HCT116 (cell line): ENCODE data around the gene PROS1. TPM values are rescaled to one million over a fixed set of nuclear protein-coding genes. Genes with fewer than 3 reads are reported as not detected.
"Not testable (repeated sequence)": the region's sequence is repeated elsewhere in the genome, so short reads cannot be mapped to it uniquely, and the experiment has no call there.

Source experiments
- ATAC-seq: fragments of 200-7000 bp; cut with Tn5 transposase; 2 replicates; pipeline ENCODE4 v1.9.1; 2020; ENCODE audit warnings: mild to moderate bottlenecking, moderate library complexity
- BruUV-seq: library from RNA; stranded (reverse); fragments of 400-500 nt; replicated peaks from 2 replicates; lab custom pipeline; 2021; lab: Mats Ljungman, UMichigan
- CTCF ChIA-PET: fragments of 300-600 bp; sonication (Branson Sonifier 250); formaldehyde crosslinking; loops from one replicate; lab custom pipeline; 2021; ENCODE audit warnings: antibody characterized with exemption; lab: Charles Lee
- POLR2A ChIA-PET: fragments of 300-600, 350-600 bp; sonication (Branson Sonifier 250); formaldehyde crosslinking; loops from one replicate; lab custom pipeline; 2021; ENCODE audit warnings: antibody characterized with exemption; lab: Charles Lee
- RAD21 ChIA-PET, 2 experiments: fragments of 300-600 bp; sonication (Branson Sonifier 250); formaldehyde crosslinking; loops; one replicate each; lab custom pipeline; 2023; ENCODE audit warnings: low total read pairs in 2 of 2; ENCODE audit not compliant: uncharacterized antibody in 2 of 2, unreplicated experiment in 2 of 2, low non-redundant PET in 1 of 2; lab: Charles Lee
- DNase-seq: peaks from one replicate; pipeline ENCODE4 v3.0.0-alpha.2; 2010; ENCODE audit warnings: low read depth, low spot score
- H2AFZ ChIP-seq: fragments of 200-600 bp; shearing (Covaris generic), sonication (generic); 2 replicates; pipeline ENCODE4 v1.6.1; 2017; ENCODE audit warnings: low read depth, mixed run types, mixed read lengths, antibody characterized with exemption, low read length; ENCODE audit not compliant: poor library complexity, severe bottlenecking
- H3K27ac ChIP-seq: 2 replicates; pipeline ENCODE4 v1.5.1; 2012; ENCODE audit warnings: low read depth, low read length
- H3K27me3 ChIP-seq: fragments of 200-600 bp; sonication (generic); 2 replicates; pipeline ENCODE4 v1.6.1; 2016; ENCODE audit warnings: mixed run types, low read length, mixed read lengths; ENCODE audit not compliant: insufficient read depth
- H3K36me3 ChIP-seq, 2 experiments: fragments of 200-500 bp in 1 of 2; fragments of 200-600 bp in 1 of 2; sonication (Bioruptor generic) in 1 of 2; sonication (generic) in 1 of 2; 2 replicates each; pipeline versions ENCODE4 v1.5.1 to v1.6.1; 2014 to 2016; ENCODE audit warnings: low read length in 2 of 2, inconsistent platforms in 1 of 2, mixed read lengths in 1 of 2, mixed run types in 1 of 2; ENCODE audit not compliant: insufficient read depth in 2 of 2, control insufficient read depth in 1 of 2
- H3K4me1 ChIP-seq, 2 experiments: fragments of 200-600 bp in 1 of 2; sonication (generic) in 1 of 2; 2 replicates each; pipeline versions ENCODE4 v1.5.1 to v1.6.1; 2012 to 2017; ENCODE audit warnings: low read length in 2 of 2, inconsistent platforms in 1 of 2, mild to moderate bottlenecking in 1 of 2, mixed read lengths in 1 of 2, mixed run types in 1 of 2, moderate library complexity in 1 of 2; ENCODE audit not compliant: insufficient read depth in 2 of 2, control insufficient read depth in 1 of 2
- H3K4me2 ChIP-seq: fragments of 200-600 bp; sonication (generic); 2 replicates; pipeline ENCODE4 v1.6.1; 2017; ENCODE audit warnings: mixed run types, low read length, mixed read lengths
- H3K4me3 ChIP-seq, 2 experiments: fragments of 200-600 bp in 1 of 2; sonication (generic) in 1 of 2; replicated peaks in 1 of 2; 2 replicates each; pipeline ENCODE4 v1.5.1; 2011 to 2016; ENCODE audit warnings: low read length in 2 of 2, control low read depth in 1 of 2, low read depth in 1 of 2, mild to moderate bottlenecking in 1 of 2, mixed read lengths in 1 of 2, mixed run types in 1 of 2
- H3K79me2 ChIP-seq: fragments of 200-600 bp; sonication (generic); 2 replicates; pipeline ENCODE4 v1.6.1; 2017; ENCODE audit warnings: mild to moderate bottlenecking, mixed run types, low read length, moderate library complexity, mixed read lengths; ENCODE audit not compliant: insufficient read depth
- H3K9ac ChIP-seq: fragments of 200-600 bp; sonication (generic); 2 replicates; pipeline ENCODE4 v1.6.1; 2016; ENCODE audit warnings: low read length, mixed read lengths
- H3K9me2 ChIP-seq: fragments of 200-600 bp; sonication (generic), shearing (Covaris generic); 2 replicates; pipeline ENCODE4 v1.6.1; 2017; ENCODE audit warnings: mixed run types, mild to moderate bottlenecking, moderate library complexity; ENCODE audit not compliant: insufficient read depth
- H3K9me3 ChIP-seq, 2 experiments: fragments of 200-500 bp in 1 of 2; fragments of 200-600 bp in 1 of 2; sonication (Bioruptor generic) in 1 of 2; sonication (generic) in 1 of 2; 2 replicates each; pipeline ENCODE4 v1.6.1; 2014 to 2017; ENCODE audit warnings: low read length in 2 of 2, mixed read lengths in 2 of 2, inconsistent platforms in 1 of 2, low read depth in 1 of 2, mild to moderate bottlenecking in 1 of 2, mixed run types in 1 of 2, moderate library complexity in 1 of 2; ENCODE audit not compliant: control insufficient read depth in 1 of 2, insufficient read depth in 1 of 2
- H4K20me1 ChIP-seq: fragments of 200-600 bp; sonication (generic), shearing (Covaris generic); 2 replicates; pipeline ENCODE4 v1.6.1; 2017; ENCODE audit warnings: mixed run types, mild to moderate bottlenecking, moderate library complexity; ENCODE audit not compliant: insufficient read depth
- CBX3 ChIP-seq: IDR thresholded peaks from 2 replicates; pipeline ENCODE4 v1.6.1; 2012; ENCODE audit warnings: low read depth
- CEBPB ChIP-seq: IDR thresholded peaks from 2 replicates; pipeline ENCODE4 v1.6.1; 2012; ENCODE audit warnings: low read depth
- ELF1 ChIP-seq: IDR thresholded peaks from 2 replicates; pipeline ENCODE4 v1.6.1; 2012; ENCODE audit warnings: low read depth, borderline replicate concordance
- YY1 ChIP-seq: IDR thresholded peaks from 2 replicates; pipeline ENCODE4 v1.6.1; 2011; ENCODE audit warnings: low read length, low read depth, moderate library complexity, mild to moderate bottlenecking; ENCODE audit not compliant: insufficient replicate concordance; ENCODE audit errors: extremely low read depth
- intact Hi-C: fragments of 100-400 bp; cut with micrococcal nuclease; formaldehyde crosslinking; loops from 2 replicates; pipeline ENCODE4 v1.10.0; 2022
- total RNA-seq: library from RNA; stranded (reverse); gene quantifications from one replicate; pipeline ENCODE4 v1.2.1, GENCODE V29; 2021; ENCODE audit not compliant: unreplicated experiment
- TF ChIP-seq, protein P1 (sequence below): IDR thresholded peaks from 2 replicates; pipeline ENCODE4 v1.6.1; 2012; ENCODE audit warnings: low read depth

Gene PROS1
- total RNA-seq, 1 experiment from 2014 or later: 9.6 TPM

DNA sequence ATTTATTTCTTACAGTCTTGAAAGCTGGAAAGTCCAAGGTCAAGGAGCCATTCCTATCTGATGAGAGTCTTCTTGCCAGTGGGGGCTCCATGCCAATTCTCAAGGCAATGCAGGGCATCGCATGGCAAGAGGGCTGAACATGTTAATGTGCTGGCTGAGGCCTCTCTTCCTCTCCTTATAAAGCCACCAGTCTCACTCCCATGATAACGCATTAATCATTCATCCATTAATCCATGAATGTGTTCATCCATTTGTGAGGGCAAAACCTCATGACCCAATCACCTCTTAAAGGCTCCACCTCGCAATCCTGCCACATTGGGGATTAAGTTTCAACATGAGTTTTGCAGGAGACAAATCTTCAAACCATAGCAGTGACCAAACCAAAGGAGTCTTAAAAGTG, 118.3 kb downstream of the PROS1 start (continued):
- TF ChIP-seq CEBPB (no peak), YY1 (no peak), ELF1 (no peak), CBX3 (no peak)
- TF ChIP-seq, protein P1, sequence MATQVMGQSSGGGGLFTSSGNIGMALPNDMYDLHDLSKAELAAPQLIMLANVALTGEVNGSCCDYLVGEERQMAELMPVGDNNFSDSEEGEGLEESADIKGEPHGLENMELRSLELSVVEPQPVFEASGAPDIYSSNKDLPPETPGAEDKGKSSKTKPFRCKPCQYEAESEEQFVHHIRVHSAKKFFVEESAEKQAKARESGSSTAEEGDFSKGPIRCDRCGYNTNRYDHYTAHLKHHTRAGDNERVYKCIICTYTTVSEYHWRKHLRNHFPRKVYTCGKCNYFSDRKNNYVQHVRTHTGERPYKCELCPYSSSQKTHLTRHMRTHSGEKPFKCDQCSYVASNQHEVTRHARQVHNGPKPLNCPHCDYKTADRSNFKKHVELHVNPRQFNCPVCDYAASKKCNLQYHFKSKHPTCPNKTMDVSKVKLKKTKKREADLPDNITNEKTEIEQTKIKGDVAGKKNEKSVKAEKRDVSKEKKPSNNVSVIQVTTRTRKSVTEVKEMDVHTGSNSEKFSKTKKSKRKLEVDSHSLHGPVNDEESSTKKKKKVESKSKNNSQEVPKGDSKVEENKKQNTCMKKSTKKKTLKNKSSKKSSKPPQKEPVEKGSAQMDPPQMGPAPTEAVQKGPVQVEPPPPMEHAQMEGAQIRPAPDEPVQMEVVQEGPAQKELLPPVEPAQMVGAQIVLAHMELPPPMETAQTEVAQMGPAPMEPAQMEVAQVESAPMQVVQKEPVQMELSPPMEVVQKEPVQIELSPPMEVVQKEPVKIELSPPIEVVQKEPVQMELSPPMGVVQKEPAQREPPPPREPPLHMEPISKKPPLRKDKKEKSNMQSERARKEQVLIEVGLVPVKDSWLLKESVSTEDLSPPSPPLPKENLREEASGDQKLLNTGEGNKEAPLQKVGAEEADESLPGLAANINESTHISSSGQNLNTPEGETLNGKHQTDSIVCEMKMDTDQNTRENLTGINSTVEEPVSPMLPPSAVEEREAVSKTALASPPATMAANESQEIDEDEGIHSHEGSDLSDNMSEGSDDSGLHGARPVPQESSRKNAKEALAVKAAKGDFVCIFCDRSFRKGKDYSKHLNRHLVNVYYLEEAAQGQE: no peak

DNA sequence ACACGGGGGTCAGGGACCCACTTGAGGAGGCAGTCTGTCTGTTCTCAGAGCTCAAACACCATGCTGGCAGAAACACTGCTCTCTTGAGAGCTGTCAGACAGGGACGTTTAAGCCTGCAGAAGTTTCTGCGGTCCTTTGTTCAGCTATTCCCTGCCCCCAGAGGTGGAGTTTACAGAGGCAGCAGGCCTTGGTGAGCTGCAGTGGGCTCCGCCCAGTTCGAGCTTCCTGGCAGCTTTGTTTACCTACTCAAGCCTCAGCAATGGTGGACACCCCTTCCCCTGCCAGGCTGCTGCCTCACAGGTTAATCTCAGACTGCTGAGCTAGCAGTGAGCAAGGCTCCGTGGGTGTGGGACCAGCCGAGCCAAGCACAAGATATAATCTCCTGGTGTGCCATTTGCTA, 121.5 kb downstream of the PROS1 start:
- H3K79me2 ChIP-seq, intact Hi-C loops, ATAC-seq, H3K9me3 ChIP-seq, H3K9me2 ChIP-seq, H3K4me3 ChIP-seq, H4K20me1 ChIP-seq, CTCF ChIA-PET, H3K27me3 ChIP-seq, H2AFZ ChIP-seq, POLR2A ChIA-PET, H3K9ac ChIP-seq, H3K4me1 ChIP-seq, H3K27ac ChIP-seq, RAD21 ChIA-PET, H3K4me2 ChIP-seq, BruUV-seq, H3K36me3 ChIP-seq, DNase-seq: not testable (repeated sequence)
